Astrocyte (in vitro differentiated cells and primary cell): ENCODE data around the gene CDX1. TPM values are rescaled to one million over a fixed set of nuclear protein-coding genes. Genes with fewer than 3 reads are reported as not detected.

Source experiments
- DNase-seq: peaks from one replicate; pipeline ENCODE4 v3.0.0-alpha.2; 2010; ENCODE audit warnings: low read depth
- FAIRE-seq: peaks from 2 replicates; lab custom pipeline; 2011; peaks lifted over from hg19 to GRCh38; lab: Jason Lieb, UNC
- H2AFZ ChIP-seq: 2 replicates; pipeline ENCODE4 v1.6.0; 2012; ENCODE audit warnings: low read depth, low read length, inconsistent platforms
- H3K27ac ChIP-seq: 2 replicates; pipeline ENCODE4 v1.5.1; 2011; ENCODE audit warnings: low read depth, low read length, inconsistent platforms
- H3K27me3 ChIP-seq: 2 replicates; pipeline ENCODE4 v1.6.0; 2011; ENCODE audit warnings: low read length, inconsistent platforms; ENCODE audit not compliant: insufficient read depth
- H3K36me3 ChIP-seq: 2 replicates; pipeline ENCODE4 v1.5.1; 2011; ENCODE audit warnings: low read length, inconsistent platforms; ENCODE audit not compliant: insufficient read depth
- H3K4me1 ChIP-seq: 2 replicates; pipeline ENCODE4 v1.5.1; 2011; ENCODE audit warnings: low read length, inconsistent platforms; ENCODE audit not compliant: insufficient read depth
- H3K4me2 ChIP-seq: 2 replicates; pipeline ENCODE4 v1.6.0; 2012; ENCODE audit warnings: low read length, inconsistent platforms
- H3K4me3 ChIP-seq: 2 replicates; pipeline ENCODE4 v1.5.1; 2011; ENCODE audit warnings: low read depth, mild to moderate bottlenecking, low read length, inconsistent platforms; ENCODE audit not compliant: insufficient read depth
- H3K79me2 ChIP-seq: 2 replicates; pipeline ENCODE4 v1.6.0; 2012; ENCODE audit warnings: mild to moderate bottlenecking, low read length, inconsistent platforms; ENCODE audit not compliant: insufficient read depth
- H3K9ac ChIP-seq: 2 replicates; pipeline ENCODE4 v1.6.0; 2012; ENCODE audit warnings: mild to moderate bottlenecking, low read length, inconsistent platforms
- H3K9me3 ChIP-seq: 2 replicates; pipeline ENCODE4 v1.5.1; 2012; ENCODE audit warnings: low read depth, mild to moderate bottlenecking, low read length, inconsistent platforms; ENCODE audit not compliant: insufficient read depth
- H4K20me1 ChIP-seq: 2 replicates; pipeline ENCODE4 v1.6.0; 2012; ENCODE audit warnings: low read length, inconsistent platforms; ENCODE audit not compliant: insufficient read depth
- H3K27ac Mint-ChIP-seq: one replicate; pipeline ENCODE4 v1.8.0; 2021; ENCODE audit warnings: mild to moderate bottlenecking, mixed read lengths; ENCODE audit not compliant: unreplicated experiment
- H3K27me3 Mint-ChIP-seq: one replicate; pipeline ENCODE4 v1.8.0; 2021; ENCODE audit warnings: low read depth, mixed read lengths; ENCODE audit not compliant: unreplicated experiment
- H3K36me3 Mint-ChIP-seq: one replicate; pipeline ENCODE4 v1.8.0; 2021; ENCODE audit warnings: low read depth, mixed read lengths; ENCODE audit not compliant: unreplicated experiment
- H3K4me1 Mint-ChIP-seq: one replicate; pipeline ENCODE4 v1.8.0; 2021; ENCODE audit warnings: low read depth, mixed read lengths; ENCODE audit not compliant: unreplicated experiment
- H3K4me3 Mint-ChIP-seq: one replicate; pipeline ENCODE4 v1.8.0; 2021; ENCODE audit warnings: mild to moderate bottlenecking, moderate library complexity, mixed read lengths; ENCODE audit not compliant: unreplicated experiment
- H3K9me3 Mint-ChIP-seq: one replicate; pipeline ENCODE4 v1.8.0; 2021; ENCODE audit warnings: mild to moderate bottlenecking, mixed read lengths; ENCODE audit not compliant: unreplicated experiment
- EZH2 ChIP-seq: IDR thresholded peaks from 2 replicates; pipeline ENCODE4 v1.6.1; 2012; ENCODE audit warnings: mild to moderate bottlenecking, low read length, inconsistent platforms; ENCODE audit not compliant: insufficient read depth
- total RNA-seq: library from RNA; stranded (reverse); gene quantifications from 2 replicates; pipeline ENCODE4 v1.2.1, GENCODE V29; 2021
- TF ChIP-seq, protein P1 (sequence below): IDR thresholded peaks from 2 replicates; pipeline ENCODE4 v1.5.1; 2011; ENCODE audit warnings: low read depth, mild to moderate bottlenecking, inconsistent platforms, low read length, moderate library complexity; ENCODE audit not compliant: insufficient read depth

Gene CDX1
- total RNA-seq, 1 donor from 2014 or later = not detected

- no peak for TF ChIP-seq EZH2
- no peak overlapping the region for H3K4me2 ChIP-seq
- Mint-ChIP-seq H3K4me1 (peaks cover 9% of the 10 kb centered on the region), H3K9me3 (peaks cover 2% of the 10 kb centered on the region), H3K4me3 (no peak overlapping the region), H3K36me3 (peaks cover 57% of the 10 kb centered on the region), H3K27ac (peak overlapping the region; percentile 47), H3K27me3 (no peaks in the 10 kb centered on the region)
- H3K27ac ChIP-seq = no peak overlapping the region
- H3K36me3 ChIP-seq = peaks cover 39% of the 10 kb centered on the region
- H4K20me1 ChIP-seq = no peaks in the 10 kb centered on the region
- no peaks in the 10 kb centered on the region for H3K79me2 ChIP-seq
- H3K9me3 ChIP-seq = no peaks in the 10 kb centered on the region
- DNase-seq (no peak), FAIRE-seq (no peak)
- H3K27me3 ChIP-seq = no peaks in the 10 kb centered on the region
- H3K4me3 ChIP-seq = no peak overlapping the region
- no peak overlapping the region for H2AFZ ChIP-seq
- H3K9ac ChIP-seq = no peak overlapping the region
- H3K4me1 ChIP-seq = peaks cover 4% of the 10 kb centered on the region
These were observed 40.2 kb upstream of the CDX1 start for GRCh38 chr5:150126199-150126920.

DNA sequence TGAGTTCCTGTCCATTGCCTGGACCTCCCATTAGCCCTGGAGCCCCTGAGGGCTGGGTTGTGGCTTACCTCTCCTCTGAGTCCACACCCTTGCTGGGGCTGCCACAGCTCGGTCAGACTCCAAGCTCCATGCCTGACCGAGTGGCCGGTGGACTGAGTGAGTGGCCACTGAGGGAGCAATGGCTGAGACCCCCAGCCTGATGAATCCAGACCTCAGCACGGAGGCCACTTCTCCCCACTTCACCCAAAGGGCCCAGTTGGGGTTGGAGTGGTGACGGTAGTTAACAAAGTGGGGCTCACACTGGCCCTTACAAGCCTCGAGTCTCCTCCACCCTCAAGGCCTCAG lies 39.7 kb upstream of the CDX1 start:
- H3K4me1 Mint-ChIP-seq = peaks cover 9% of the 10 kb centered on the region
- DNase-seq (no peak), FAIRE-seq (no peak)
- H3K36me3 Mint-ChIP-seq = peaks cover 52% of the 10 kb centered on the region
- no peaks in the 10 kb centered on the region for H3K27me3 Mint-ChIP-seq
- Histone ChIP-seq H3K9me3 (no peaks in the 10 kb centered on the region), H3K27me3 (no peaks in the 10 kb centered on the region), H3K4me1 (peaks cover 4% of the 10 kb centered on the region), H3K27ac (no peak overlapping the region), H3K4me2 (no peak overlapping the region), H4K20me1 (no peaks in the 10 kb centered on the region), H3K36me3 (peaks cover 40% of the 10 kb centered on the region), H3K9ac (no peak overlapping the region), H3K79me2 (no peaks in the 10 kb centered on the region), H3K4me3 (no peak overlapping the region), H2AFZ (no peak overlapping the region)
- H3K9me3 Mint-ChIP-seq = peaks cover 2% of the 10 kb centered on the region
- no peak overlapping the region for H3K4me3 Mint-ChIP-seq
- no peak for TF ChIP-seq EZH2
- TF ChIP-seq, protein P1, sequence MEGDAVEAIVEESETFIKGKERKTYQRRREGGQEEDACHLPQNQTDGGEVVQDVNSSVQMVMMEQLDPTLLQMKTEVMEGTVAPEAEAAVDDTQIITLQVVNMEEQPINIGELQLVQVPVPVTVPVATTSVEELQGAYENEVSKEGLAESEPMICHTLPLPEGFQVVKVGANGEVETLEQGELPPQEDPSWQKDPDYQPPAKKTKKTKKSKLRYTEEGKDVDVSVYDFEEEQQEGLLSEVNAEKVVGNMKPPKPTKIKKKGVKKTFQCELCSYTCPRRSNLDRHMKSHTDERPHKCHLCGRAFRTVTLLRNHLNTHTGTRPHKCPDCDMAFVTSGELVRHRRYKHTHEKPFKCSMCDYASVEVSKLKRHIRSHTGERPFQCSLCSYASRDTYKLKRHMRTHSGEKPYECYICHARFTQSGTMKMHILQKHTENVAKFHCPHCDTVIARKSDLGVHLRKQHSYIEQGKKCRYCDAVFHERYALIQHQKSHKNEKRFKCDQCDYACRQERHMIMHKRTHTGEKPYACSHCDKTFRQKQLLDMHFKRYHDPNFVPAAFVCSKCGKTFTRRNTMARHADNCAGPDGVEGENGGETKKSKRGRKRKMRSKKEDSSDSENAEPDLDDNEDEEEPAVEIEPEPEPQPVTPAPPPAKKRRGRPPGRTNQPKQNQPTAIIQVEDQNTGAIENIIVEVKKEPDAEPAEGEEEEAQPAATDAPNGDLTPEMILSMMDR = no peak
- H3K27ac Mint-ChIP-seq = no peak overlapping the region

DNA sequence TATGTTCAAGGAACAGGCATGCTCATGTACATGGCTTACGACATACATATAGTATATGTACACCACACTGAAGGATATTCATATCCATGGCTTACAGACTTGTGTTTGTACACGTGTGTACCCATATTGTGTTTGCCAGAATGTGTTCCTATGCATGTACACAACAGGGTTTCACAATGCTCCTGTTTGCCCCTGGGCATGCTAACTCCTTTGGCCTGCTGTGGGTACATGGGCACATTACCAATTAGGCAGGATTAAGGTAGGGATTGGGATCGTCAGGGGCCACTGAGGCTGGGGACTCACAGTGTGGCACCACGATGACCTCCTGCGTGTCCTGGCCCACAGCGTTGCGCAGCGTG lies 37.1 kb upstream of the CDX1 start:
- DNase-seq (no peak), FAIRE-seq (no peak)
- H4K20me1 ChIP-seq = no peaks in the 10 kb centered on the region
- TF ChIP-seq, protein P1 = no peak
- TF ChIP-seq EZH2 = no peak
- H2AFZ ChIP-seq = peak overlapping the region; percentile 27
- no peaks in the 10 kb centered on the region for H3K9me3 ChIP-seq
- peaks cover 4% of the 10 kb centered on the region for H3K4me1 ChIP-seq
- no peaks in the 10 kb centered on the region for H3K27me3 Mint-ChIP-seq
- no peak overlapping the region for H3K4me3 Mint-ChIP-seq
- H3K4me2 ChIP-seq = no peak overlapping the region
- H3K27ac ChIP-seq = no peak overlapping the region
- H3K36me3 Mint-ChIP-seq = peaks cover 47% of the 10 kb centered on the region
- no peak overlapping the region for H3K4me3 ChIP-seq
- H3K4me1 Mint-ChIP-seq = peaks cover 9% of the 10 kb centered on the region
- peaks cover 2% of the 10 kb centered on the region for H3K9me3 Mint-ChIP-seq
- no peak overlapping the region for H3K9ac ChIP-seq
- peaks cover 29% of the 10 kb centered on the region for H3K36me3 ChIP-seq
- H3K27me3 ChIP-seq = no peaks in the 10 kb centered on the region
- H3K79me2 ChIP-seq = no peaks in the 10 kb centered on the region
- H3K27ac Mint-ChIP-seq = no peak overlapping the region
